Umbilical cord (tissue), 2 donors: ENCODE data around the gene LMX1A. TPM values are rescaled to one million over a fixed set of nuclear protein-coding genes. Genes with fewer than 3 reads are reported as not detected.

Experiments
- DNase-seq: peaks from one replicate; pipeline ENCODE4 v3.0.0-alpha.2; 2015; ENCODE audit warnings: low spot score
- total RNA-seq: library from RNA; depleted of rRNA; stranded (reverse); fragments of >200 nt; gene quantifications from one replicate; pipeline ENCODE4 v1.2.3, GENCODE V29; 2014; ENCODE audit warnings: low replicate concordance; ENCODE audit not compliant: insufficient read depth

The LMX1A gene
- total RNA-seq, 1 donor from 2014 or later = 0.72 TPM

GRCh38 chr1:165325460-165326203 is 30.9 kb downstream of the LMX1A start:
- no peak for DNase-seq

GRCh38 chr1:165324050-165324449 is 32.5 kb downstream of the LMX1A start:
- no peak for DNase-seq

GRCh38 chr1:165317612-165318011 is 38.9 kb downstream of the LMX1A start:
- peak; percentile 27 for DNase-seq

GRCh38 chr1:165316153-165316772 is 40.3 kb downstream of the LMX1A start:
- DNase-seq = no peak

- no peak for DNase-seq
Observed at GRCh38 chr1:165315481-165315880, 41.0 kb downstream of the LMX1A start.

- DNase-seq = no peak
Observed at GRCh38 chr1:165313903-165314302, 42.6 kb downstream of the LMX1A start.

GRCh38 chr1:165312591-165312990 is 43.9 kb downstream of the LMX1A start:
- no peak for DNase-seq

GRCh38 chr1:165306543-165307434 is 49.7 kb downstream of the LMX1A start:
- DNase-seq = no peak

GRCh38 chr1:165303386-165303785 is 53.1 kb downstream of the LMX1A start:
- DNase-seq = no peak

- DNase-seq = no peak
Observed at GRCh38 chr1:165300400-165300903, 56.1 kb downstream of the LMX1A start.

GRCh38 chr1:165298203-165298820 is 58.2 kb downstream of the LMX1A start:
- DNase-seq = no peak

- DNase-seq = no peak
Observed at GRCh38 chr1:165296205-165296604, 60.3 kb downstream of the LMX1A start.

GRCh38 chr1:165290148-165290547 is 66.4 kb downstream of the LMX1A start:
- no peak for DNase-seq

- no peak for DNase-seq
Observed at GRCh38 chr1:165289556-165289955, 67.0 kb downstream of the LMX1A start.

- no peak for DNase-seq
Observed at GRCh38 chr1:165288350-165289120, 68.0 kb downstream of the LMX1A start.

- no peak for DNase-seq
Observed at GRCh38 chr1:165287781-165288180, 68.7 kb downstream of the LMX1A start.

- no peak for DNase-seq
Observed at GRCh38 chr1:165287329-165287728, 69.2 kb downstream of the LMX1A start.

- peak; percentile 36 for DNase-seq
Observed at GRCh38 chr1:165284454-165284853, 72.1 kb downstream of the LMX1A start.

- DNase-seq = no peak
Observed at GRCh38 chr1:165281207-165281901, 75.2 kb downstream of the LMX1A start.

GRCh38 chr1:165279882-165280281 is 76.6 kb downstream of the LMX1A start:
- DNase-seq = peak; percentile 9
